CD14-positive monocyte (primary cell): ENCODE data around the gene EBI3. TPM values are rescaled to one million over a fixed set of nuclear protein-coding genes. Genes with fewer than 3 reads are reported as not detected.

Source experiments
- DNase-seq, 3 donors: peaks; one replicate each; pipeline ENCODE4 v3.0.0-alpha.2; 2011 to 2022
- H2AFZ ChIP-seq: 2 replicates; pipeline ENCODE4 v1.6.0; 2012; ENCODE audit warnings: mild to moderate bottlenecking, low read depth, low read length, inconsistent platforms; ENCODE audit not compliant: insufficient read depth, poor library complexity, severe bottlenecking
- H3K27ac ChIP-seq, 2 donors: 1 replicate in 1 of 2; 2 replicates in 1 of 2; pipeline ENCODE4 v1.5.1; 2012 to 2013; ENCODE audit warnings: low read length in 2 of 2, control low read depth in 1 of 2, inconsistent platforms in 1 of 2, low read depth in 1 of 2, mild to moderate bottlenecking in 1 of 2
- H3K27me3 ChIP-seq, 2 donors: one replicate each; pipeline versions ENCODE4 v1.6.0 to v1.6.1; 2011 to 2013; ENCODE audit warnings: low read length in 2 of 2; ENCODE audit not compliant: control insufficient read depth in 2 of 2, insufficient read depth in 2 of 2
- H3K36me3 ChIP-seq, 2 donors: replicated peaks in 1 of 2; 1 replicate in 1 of 2; 2 replicates in 1 of 2; pipeline versions ENCODE4 v1.5.1 to v1.6.1; 2012 to 2013; ENCODE audit warnings: low read length in 2 of 2, control low read depth in 1 of 2, inconsistent platforms in 1 of 2, mild to moderate bottlenecking in 1 of 2; ENCODE audit not compliant: insufficient read depth in 2 of 2, control insufficient read depth in 1 of 2
- H3K4me1 ChIP-seq, 2 donors: 1 replicate in 1 of 2; 2 replicates in 1 of 2; pipeline versions ENCODE4 v1.5.1 to v1.6.1; 2012 to 2013; ENCODE audit warnings: low read length in 2 of 2, control low read depth in 1 of 2, inconsistent platforms in 1 of 2, mild to moderate bottlenecking in 1 of 2, moderate library complexity in 1 of 2; ENCODE audit not compliant: insufficient read depth in 2 of 2, control insufficient read depth in 1 of 2
- H3K4me2 ChIP-seq: replicated peaks from 2 replicates; pipeline ENCODE3; 2012; ENCODE audit warnings: low read length, moderate library complexity, mild to moderate bottlenecking; ENCODE audit not compliant: poor library complexity, severe bottlenecking; ENCODE audit errors: extremely low read depth
- H3K4me3 ChIP-seq, 3 experiments: fragments of 200-600 bp in 1 of 3; sonication (generic) in 1 of 3; replicated peaks in 1 of 3; 1 replicate in 2 of 3; 2 replicates in 1 of 3; pipeline ENCODE4 v1.5.1; 2011 to 2013; ENCODE audit warnings: low read length in 3 of 3, mild to moderate bottlenecking in 3 of 3, control low read depth in 2 of 3, low read depth in 2 of 3, inconsistent platforms in 1 of 3, moderate library complexity in 1 of 3
- H3K79me2 ChIP-seq: 2 replicates; pipeline ENCODE4 v1.6.0; 2012; ENCODE audit warnings: mild to moderate bottlenecking, control low read depth, inconsistent platforms, low read length, moderate library complexity; ENCODE audit not compliant: insufficient read depth
- H3K9ac ChIP-seq: 2 replicates; pipeline ENCODE4 v1.6.0; 2017; ENCODE audit warnings: low read length, mild to moderate bottlenecking; ENCODE audit not compliant: insufficient read depth, poor library complexity, severe bottlenecking
- H3K9me3 ChIP-seq, 2 donors: replicated peaks in 1 of 2; 1 replicate in 1 of 2; 2 replicates in 1 of 2; pipeline versions ENCODE4 v1.5.1 to v1.6.1; 2012 to 2013; ENCODE audit warnings: low read length in 2 of 2, control low read depth in 1 of 2; ENCODE audit not compliant: control insufficient read depth in 1 of 2, insufficient read depth in 1 of 2
- H4K20me1 ChIP-seq: 2 replicates; pipeline ENCODE4 v1.6.0; 2012; ENCODE audit warnings: mild to moderate bottlenecking, low read length, control low read depth, moderate library complexity; ENCODE audit not compliant: insufficient read depth
- H3K27ac Mint-ChIP-seq, 7 donors: one replicate each; pipeline ENCODE4 v1.8.0; 2020; ENCODE audit warnings: mild to moderate bottlenecking in 7 of 7, mixed read lengths in 7 of 7, moderate library complexity in 6 of 7, inconsistent platforms in 2 of 7
- H3K27me3 Mint-ChIP-seq, 3 donors: one replicate each; pipeline ENCODE4 v1.8.0; 2021 to 2022; ENCODE audit warnings: low read depth in 3 of 3, mild to moderate bottlenecking in 3 of 3, mixed read lengths in 3 of 3, moderate library complexity in 3 of 3, inconsistent platforms in 1 of 3
- H3K36me3 Mint-ChIP-seq, 2 donors: one replicate each; pipeline ENCODE4 v1.8.0; 2020; ENCODE audit warnings: mixed read lengths in 2 of 2, inconsistent platforms in 1 of 2, mild to moderate bottlenecking in 1 of 2
- H3K4me1 Mint-ChIP-seq: one replicate; pipeline ENCODE4 v1.8.0; 2020; ENCODE audit warnings: mild to moderate bottlenecking, mixed read lengths
- H3K4me3 Mint-ChIP-seq, 2 donors: one replicate each; pipeline ENCODE4 v1.8.0; 2020; ENCODE audit warnings: mild to moderate bottlenecking in 2 of 2, mixed read lengths in 2 of 2, moderate library complexity in 1 of 2
- H3K9me3 Mint-ChIP-seq, 7 donors: one replicate each; pipeline ENCODE4 v1.8.0; 2020 to 2022; ENCODE audit warnings: mixed read lengths in 7 of 7, mild to moderate bottlenecking in 6 of 7, moderate library complexity in 6 of 7, inconsistent platforms in 2 of 7
- CTCF ChIP-seq: fragments of 200-600 bp; IDR thresholded peaks from one replicate; pipeline ENCODE4 v1.8.0; 2022; ENCODE audit warnings: antibody characterized with exemption, mild to moderate bottlenecking
- WGBS: methylation state at CpG from one replicate; pipeline ENCODE4 v1.1.5; 2013; ENCODE audit warnings: missing lambda C conversion rate; ENCODE audit not compliant: insufficient coverage; 5-methylcytosine and 5-hydroxymethylcytosine counted together
- intact Hi-C, 2 donors: fragments of 100-400 bp; cut with micrococcal nuclease; formaldehyde crosslinking; loops; one replicate each; pipeline versions ENCODE4 v1.15.0 to v1.15.1; 2023
- polyA plus RNA-seq, 3 donors: library from polyadenylated mRNA; depleted of rRNA in 1 of 3; unstranded in 2 of 3; stranded (reverse) in 1 of 3; fragments of 300-500 nt in 2 of 3; fragments of >200 nt in 1 of 3; fragmentation: Illumina TruSeq in 2 of 3; gene quantifications; 1 replicate in 2 of 3; 2 replicates in 1 of 3; pipeline ENCODE4 v1.2.3, GENCODE V29; 2012 to 2021

Gene EBI3
- polyA plus RNA-seq, 3 donors: 0.14 to 0.40 TPM; not detected in 1

GRCh38 chr19:4277191-4277696 is 47.9 kb downstream of the EBI3 start:
- Histone ChIP-seq H3K36me3 (no peaks in the 10 kb centered on the region), H3K9me3 (no peaks in the 10 kb centered on the region), H3K4me2 (no peak overlapping the region), H3K4me1 (no peaks in the 10 kb centered on the region), H3K9ac (no peak overlapping the region), H3K4me3 (no peak overlapping the region), H3K27me3 (peaks cover 20 to 32% of the 10 kb centered on the region in 2 donors), H2AFZ (no peak overlapping the region), H4K20me1 (no peaks in the 10 kb centered on the region), H3K27ac (no peak overlapping the region), H3K79me2 (no peaks in the 10 kb centered on the region)
- intact Hi-C loops: no loop called here
- H3K4me3 Mint-ChIP-seq: peak overlapping the region in 1 of 2 donors; percentile 59
- DNase-seq: no peak
- peaks cover 36 to 55% (median 40%) of the 10 kb centered on the region in 3 donors for H3K27me3 Mint-ChIP-seq
- WGBS: 74% methylated on average over 11 of the region's 16 CpGs
- TF ChIP-seq CTCF: no peak
- H3K4me1 Mint-ChIP-seq: peaks cover 3% of the 10 kb centered on the region
- H3K27ac Mint-ChIP-seq: no peak overlapping the region
- H3K9me3 Mint-ChIP-seq: peaks cover 0 to 7% (median 3%) of the 10 kb centered on the region in 7 donors
- H3K36me3 Mint-ChIP-seq: peaks cover 0 to 5% of the 10 kb centered on the region in 2 donors

GRCh38 chr19:4278010-4278409 is 48.7 kb downstream of the EBI3 start:
- Histone ChIP-seq H3K4me3 (no peak overlapping the region), H3K4me1 (no peaks in the 10 kb centered on the region), H4K20me1 (no peaks in the 10 kb centered on the region), H3K27me3 (peaks cover 20 to 32% of the 10 kb centered on the region in 2 donors), H2AFZ (no peak overlapping the region), H3K79me2 (no peaks in the 10 kb centered on the region), H3K4me2 (no peak overlapping the region), H3K36me3 (no peaks in the 10 kb centered on the region), H3K27ac (no peak overlapping the region), H3K9me3 (no peaks in the 10 kb centered on the region), H3K9ac (no peak overlapping the region)
- H3K27ac Mint-ChIP-seq: no peak overlapping the region
- H3K4me1 Mint-ChIP-seq: peaks cover 3% of the 10 kb centered on the region
- TF ChIP-seq CTCF: no peak
- peak overlapping the region in 1 of 2 donors; percentile 57 for H3K4me3 Mint-ChIP-seq
- H3K27me3 Mint-ChIP-seq: peaks cover 38 to 59% (median 40%) of the 10 kb centered on the region in 3 donors
- no peak for DNase-seq
- H3K36me3 Mint-ChIP-seq: peaks cover 0 to 2% of the 10 kb centered on the region in 2 donors
- 10% methylated on average over 2 of the region's 4 CpGs for WGBS
- intact Hi-C loops: no loop called here
- H3K9me3 Mint-ChIP-seq: peaks cover 0 to 7% (median 3%) of the 10 kb centered on the region in 7 donors
